Measurements from ENCODE around the gene ZNF304. TPM values are rescaled to one million over a fixed set of nuclear protein-coding genes. Genes with fewer than 3 reads are reported as not detected.

The ZNF304 gene
- total RNA-seq, 2 donors from 2014 or later: 7.2 to 12.9 TPM

GRCh38 chr19:57403737-57404563, 52.9 kb downstream of the ZNF304 start:
- intact Hi-C loops (cut with DNase I): no loop called here
- no peak for ATAC-seq
- no peak for DNase-seq

GRCh38 chr19:57406516-57407123, 55.5 kb downstream of the ZNF304 start:
- ATAC-seq (peak; percentile 42 to 65), DNase-seq (peak; percentile 70)
- intact Hi-C loops (cut with DNase I): no loop called here

Other genes starting within 250 kb of the ZNF304 start
- gene USP29, start 231.3 kb upstream of the ZNF304 start, total RNA-seq: not detected
- not detected for gene ZIM3, start 206.1 kb upstream of the ZNF304 start, total RNA-seq
- not detected for gene DUXA, start 183.8 kb upstream of the ZNF304 start, total RNA-seq
- 10 to 100 TPM; 19.6 to 23.0 TPM for gene ZNF264, start 159.8 kb upstream of the ZNF304 start, total RNA-seq
- gene AURKC, start 120.2 kb upstream of the ZNF304 start, total RNA-seq: 1 to 10 TPM in 1 of 2 donors, under 1 TPM in 1; 0.94 to 1.0 TPM
- gene ZNF805, start 110.6 kb upstream of the ZNF304 start, total RNA-seq: 10 to 100 TPM in 1 of 2 donors, 1 to 10 TPM in 1; 9.2 to 13.9 TPM
- 10 to 100 TPM; 32.7 to 46.9 TPM for gene ZNF460, start 70.8 kb upstream of the ZNF304 start, total RNA-seq
- gene ZNF543, start 30.8 kb upstream of the ZNF304 start, total RNA-seq: 1 to 10 TPM; 5.5 to 7.7 TPM
- gene TRAPPC2B, start 12.3 kb downstream of the ZNF304 start, total RNA-seq: 10 to 100 TPM; 10.9 to 13.9 TPM
- 1 to 10 TPM; 3.6 to 4.4 TPM for gene ZNF547, start 12.3 kb downstream of the ZNF304 start, total RNA-seq
- gene ZNF548, start 38.6 kb downstream of the ZNF304 start, total RNA-seq: 10 to 100 TPM; 16.4 to 20.6 TPM
- 10 to 100 TPM in 1 of 2 donors, 1 to 10 TPM in 1; 8.7 to 13.8 TPM for gene ZNF17, start 59.9 kb downstream of the ZNF304 start, total RNA-seq
- gene ZNF749, start 84.1 kb downstream of the ZNF304 start, total RNA-seq: 1 to 10 TPM; 3.0 to 7.1 TPM
- gene VN1R1, start 105.9 kb downstream of the ZNF304 start, total RNA-seq: 1 to 10 TPM; 2.3 to 3.0 TPM
- 10 to 100 TPM; 13.3 to 19.7 TPM for gene ZNF772, start 126.3 kb downstream of the ZNF304 start, total RNA-seq
- 1 to 10 TPM; 7.2 to 10.0 TPM for gene ZNF419, start 136.5 kb downstream of the ZNF304 start, total RNA-seq
- gene ZNF773, start 148.7 kb downstream of the ZNF304 start, total RNA-seq: 1 to 10 TPM; 5.3 to 7.9 TPM
- gene ZNF549, start 176.1 kb downstream of the ZNF304 start, total RNA-seq: 1 to 10 TPM; 3.4 to 4.4 TPM
- gene ZNF550, start 208.6 kb downstream of the ZNF304 start, total RNA-seq: 1 to 10 TPM; 6.4 to 9.0 TPM
- gene ZNF416, start 227.6 kb downstream of the ZNF304 start, total RNA-seq: 1 to 10 TPM; 4.6 to 5.5 TPM
- 1 to 10 TPM; 4.1 to 5.2 TPM for gene ZIK1, start 232.9 kb downstream of the ZNF304 start, total RNA-seq
- gene ZNF530, start 248.6 kb downstream of the ZNF304 start, total RNA-seq: 1 to 10 TPM; 3.7 to 5.3 TPM

Measured in left cardiac atrium (tissue), 4 donors.